Measurements from ENCODE around the gene INPP5F.
A peak's percentile ranks its signal among the peaks of the same experiment; 100 is the strongest.
"Not testable (repeated sequence)": the region's sequence is repeated elsewhere in the genome, so short reads cannot be mapped to it uniquely, and the experiment has no call there.

Gene INPP5F

GRCh38 chr10:119865699-119866240 is 139.9 kb downstream of the INPP5F start:
- no peak for DNase-seq (ENCODE audit: low read depth)

DNA sequence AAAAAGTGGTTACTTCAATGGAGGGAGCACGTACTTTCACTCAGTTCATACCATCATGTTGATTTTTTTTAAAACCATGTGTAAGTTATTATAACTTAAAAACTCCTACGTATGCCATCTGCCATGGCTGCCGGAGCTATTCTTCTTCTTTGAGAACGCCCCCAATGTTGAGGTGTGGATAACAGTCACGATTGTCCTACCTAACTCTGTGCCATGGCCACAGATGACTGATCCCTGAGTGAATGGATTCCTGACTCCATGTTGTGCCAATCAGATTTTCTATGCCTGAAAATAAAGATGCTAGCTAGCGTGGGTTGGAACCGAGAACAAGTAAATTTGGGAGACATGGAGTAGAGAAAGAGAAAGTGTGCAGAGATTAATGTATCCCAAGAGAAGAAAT is 141.5 kb downstream of the INPP5F start:
- DNase-seq (ENCODE audit: low read depth), result no peak

- not testable (repeated sequence) for DNase-seq (ENCODE audit: low read depth)
These were observed 143.5 kb downstream of the INPP5F start for GRCh38 chr10:119869398-119869797.

DNA sequence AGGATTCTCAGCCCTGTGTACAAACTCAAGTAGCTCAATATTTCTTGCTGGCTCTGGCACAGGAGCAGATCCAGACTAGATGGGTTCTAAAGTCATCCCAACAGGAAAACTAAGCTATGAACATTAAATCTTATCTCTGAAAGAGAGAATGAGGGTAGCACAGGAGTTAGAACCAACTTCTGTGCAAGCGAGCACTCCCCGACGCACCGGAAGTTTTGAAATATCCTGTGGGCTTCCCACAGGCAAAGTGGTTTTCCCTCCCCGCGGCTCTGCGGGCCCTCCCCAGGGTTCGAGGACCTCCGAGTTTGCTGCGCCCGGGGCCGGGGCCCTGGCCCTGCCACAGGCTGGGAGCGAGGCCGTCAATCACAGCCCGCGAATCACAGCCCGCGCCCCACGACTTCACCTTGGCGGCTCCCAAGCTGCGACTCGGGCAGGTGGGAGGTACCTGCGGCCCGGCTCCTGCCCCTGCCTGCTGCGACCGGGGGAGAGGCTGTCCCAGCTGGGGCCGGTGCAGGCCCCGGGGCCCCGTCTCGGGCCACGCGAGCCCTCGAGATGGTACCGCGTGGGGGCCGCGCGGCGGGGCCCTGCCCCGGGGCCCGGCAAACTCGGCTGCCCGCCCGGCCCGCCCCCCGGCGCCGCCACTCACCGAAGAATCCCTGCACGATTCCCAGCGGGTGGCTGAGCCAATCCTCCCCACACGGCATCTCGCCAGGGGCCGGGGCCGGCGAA is 146.2 kb downstream of the INPP5F start:
- DNase-seq (ENCODE audit: low read depth), result peak; percentile 31

DNA sequence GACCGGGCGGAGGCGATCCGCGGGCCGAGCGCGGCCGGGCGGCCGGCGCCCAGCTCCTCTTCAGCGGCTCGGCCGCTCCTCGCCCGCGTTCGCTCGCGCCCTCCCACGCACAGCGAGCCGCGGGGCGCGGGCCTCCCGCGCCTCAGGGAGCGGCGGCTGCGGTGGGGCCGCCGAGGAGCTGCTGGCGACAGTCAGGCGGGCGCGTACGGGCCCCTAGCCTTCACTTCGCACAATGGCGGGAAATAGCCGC is 146.7 kb downstream of the INPP5F start, which contains the start of gene MCMBP:
Gene MCMBP (minus strand): TSS at position 234 of the 250 bp plus-strand sequence. CDS start 259 bp downstream, outside the sequence.
- DNase-seq (ENCODE audit: low read depth), result no peak

GRCh38 chr10:119872860-119873681 is 147.2 kb downstream of the INPP5F start:
- peak; percentile 83 for DNase-seq (ENCODE audit: low read depth)

DNA sequence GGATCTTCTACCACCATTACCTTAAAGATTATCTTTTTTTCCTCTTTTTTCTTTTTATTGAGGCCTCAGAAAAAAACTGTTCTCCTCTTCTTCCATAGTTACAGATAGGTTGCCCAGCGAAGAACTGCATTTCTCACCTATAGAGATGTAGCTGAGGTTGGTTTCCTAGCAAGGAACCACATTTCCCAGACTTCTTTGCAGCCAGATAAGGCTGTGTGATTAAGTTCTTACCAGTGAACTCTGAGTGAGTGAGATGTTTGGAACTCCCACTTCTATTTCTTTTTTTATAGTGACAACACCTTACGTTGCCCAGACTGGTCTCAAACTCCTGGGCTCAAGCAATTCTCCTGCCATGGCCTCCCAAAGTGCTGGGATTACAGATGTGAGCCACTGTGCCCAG is 152.7 kb downstream of the INPP5F start:
- DNase-seq (ENCODE audit: low read depth), result no peak
